HepG2 (cell line): ENCODE measurements around the gene CDKN2A. TPM values are rescaled to one million over a fixed set of nuclear protein-coding genes. Genes with fewer than 3 reads are reported as not detected.

Source experiments
- CAMTA2 ChIP-seq: sonication (generic); formaldehyde crosslinking; IDR thresholded peaks from 2 replicates; pipeline ENCODE4 v1.4.0; 2020; ENCODE audit warnings: mild to moderate bottlenecking, missing genetic modification reagents, borderline replicate concordance
- CCDC6 ChIP-seq: sonication (generic); formaldehyde crosslinking; IDR thresholded peaks from 2 replicates; pipeline ENCODE4 v1.8.1; 2022; ENCODE audit warnings: mild to moderate bottlenecking, missing genetic modification reagents, moderate library complexity
- ESRRA ChIP-seq: sonication (generic); formaldehyde crosslinking; IDR thresholded peaks from 2 replicates; pipeline ENCODE4 v1.5.1; 2020; ENCODE audit warnings: mild to moderate bottlenecking, low read depth, missing genetic modification reagents
- MED1 ChIP-seq: sonication (generic); formaldehyde crosslinking; IDR thresholded peaks from 2 replicates; pipeline ENCODE4 v1.4.0; 2020; ENCODE audit warnings: missing genetic modification reagents
- MEF2D ChIP-seq: sonication (generic); formaldehyde crosslinking; IDR thresholded peaks from 2 replicates; pipeline ENCODE4 v1.5.1; 2020; ENCODE audit warnings: mild to moderate bottlenecking, missing genetic modification reagents
- MTERF4 ChIP-seq: sonication (generic); formaldehyde crosslinking; IDR thresholded peaks from 2 replicates; pipeline ENCODE4 v1.8.0; 2023; ENCODE audit warnings: mild to moderate bottlenecking, missing genetic modification reagents
- PLSCR1 ChIP-seq: sonication (generic); formaldehyde crosslinking; IDR thresholded peaks from 2 replicates; pipeline ENCODE4 v1.5.0; 2020; ENCODE audit warnings: missing genetic modification reagents, mild to moderate bottlenecking, borderline replicate concordance
- TRIM24 ChIP-seq: sonication (generic); formaldehyde crosslinking; IDR thresholded peaks from 2 replicates; pipeline ENCODE4 v1.8.0; 2022; ENCODE audit warnings: mild to moderate bottlenecking, missing genetic modification reagents
- XBP1 ChIP-seq: sonication (generic); formaldehyde crosslinking; IDR thresholded peaks from 2 replicates; pipeline ENCODE4 v1.5.0; 2020; ENCODE audit warnings: missing genetic modification reagents
- ZBTB10 ChIP-seq: sonication (generic); formaldehyde crosslinking; IDR thresholded peaks from 2 replicates; pipeline ENCODE4 v1.4.0; 2020; ENCODE audit warnings: missing genetic modification reagents, borderline replicate concordance
- ZBTB37 ChIP-seq: sonication (generic); formaldehyde crosslinking; IDR thresholded peaks from 2 replicates; pipeline ENCODE4 v1.4.0; 2020; ENCODE audit warnings: mild to moderate bottlenecking, missing genetic modification reagents
- ZKSCAN5 ChIP-seq: sonication (generic); formaldehyde crosslinking; IDR thresholded peaks from 2 replicates; pipeline ENCODE4 v1.5.1; 2020; ENCODE audit warnings: mild to moderate bottlenecking, missing genetic modification reagents
- ZNF101 ChIP-seq: sonication (generic); formaldehyde crosslinking; IDR thresholded peaks from 2 replicates; pipeline ENCODE4 v1.4.0; 2020; ENCODE audit warnings: mild to moderate bottlenecking, low read depth, missing genetic modification reagents, borderline replicate concordance
- ZNF276 ChIP-seq: sonication (generic); formaldehyde crosslinking; IDR thresholded peaks from 2 replicates; pipeline ENCODE4 v1.4.0; 2020; ENCODE audit warnings: mild to moderate bottlenecking, low read depth, missing genetic modification reagents
- ZNF280D ChIP-seq: sonication (generic); formaldehyde crosslinking; IDR thresholded peaks from 2 replicates; pipeline ENCODE4 v1.5.1; 2020; ENCODE audit warnings: mild to moderate bottlenecking, missing genetic modification reagents
- ZNF557 ChIP-seq: sonication (generic); formaldehyde crosslinking; IDR thresholded peaks from 2 replicates; pipeline ENCODE4 v1.4.0; 2020; ENCODE audit warnings: missing genetic modification reagents
- ZNF761 ChIP-seq: sonication (generic); formaldehyde crosslinking; conservative IDR thresholded peaks from 2 replicates; pipeline ENCODE4 v1.4.0; 2020; ENCODE audit warnings: mild to moderate bottlenecking, missing genetic modification reagents
- polyA plus RNA-seq, 8 experiments: library from polyadenylated mRNA; depleted of rRNA in 3 of 8; stranded (reverse) in 7 of 8; unstranded in 1 of 8; fragments of >200 nt; fragmentation: Illumina TruSeq in 4 of 8; extraction: Trizol in 4 of 8; gene quantifications; 2 replicates each; pipeline versions ENCODE4 v1.2.1 to v1.2.3, GENCODE V29; 2011 to 2016; ENCODE audit warnings: low read depth in 4 of 8, missing spikeins in 1 of 8, mixed read lengths in 1 of 8; ENCODE audit not compliant: insufficient read depth in 1 of 8
- total RNA-seq, 5 experiments: library from RNA; depleted of rRNA; stranded (reverse); fragments of >200 nt; fragmentation: Illumina TruSeq; extraction: Trizol; gene quantifications; 2 replicates each; pipeline ENCODE4 v1.2.3, GENCODE V29; 2016; ENCODE audit warnings: low read depth in 1 of 5

The CDKN2A gene
- total and polyA plus RNA-seq, 2 of the 13 experiments (the other 11 are each of a cell fraction or from before 2014, with no cell fraction given) = 4.2 to 4.8 TPM

GRCh38 chr9:22008717-22009505, 14.7 kb upstream of the CDKN2A start, which contains the start of gene CDKN2B (continued):
- no peak for TF ChIP-seq ZNF557 (CRISPR knock-in tag)
- no peak for TF ChIP-seq PLSCR1 (CRISPR knock-in tag)
- no peak for TF ChIP-seq XBP1
- peak; percentile 21; the same call in 1 of the 2 replicates for TF ChIP-seq MED1 (CRISPR knock-in tag)
- TF ChIP-seq ZBTB10 (CRISPR knock-in tag) = no peak
- TF ChIP-seq CCDC6 (CRISPR knock-in tag) = peak; percentile 60; the same call in 1 of the 2 replicates
- TF ChIP-seq ZKSCAN5 = no peak
- TF ChIP-seq CAMTA2 = 0 out of 2 replicates have a peak, but pooled peaks have one; percentile 29
- TF ChIP-seq ZNF276 (CRISPR knock-in tag) = peak; percentile 81; the same call in 1 of the 2 replicates
- TF ChIP-seq ZNF101 = 0 out of 2 replicates have a peak, but pooled peaks have one; percentile 69
- TF ChIP-seq ZBTB37 = no peak
- 0 out of 2 replicates have a peak, but pooled peaks have one; percentile 34 for TF ChIP-seq MEF2D
- TF ChIP-seq ZNF280D (CRISPR knock-in tag) = no peak
- 0 out of 2 replicates have a peak, but pooled peaks have one; percentile 13 for TF ChIP-seq ZNF761 (CRISPR knock-in tag)
- TF ChIP-seq TRIM24 (CRISPR knock-in tag) = no peak
- no peak for TF ChIP-seq ESRRA (CRISPR knock-in tag)
- TF ChIP-seq MTERF4 (CRISPR knock-in tag) = no peak
